NOMO-1 treated with dmso at 0.1 percent for 144 hours (cell line): ENCODE data around the gene SLC23A2.

ENCODE experiments used
- DNase-seq: peaks from one replicate; lab custom pipeline; 2025; ENCODE audit not compliant: unreplicated experiment; lab: John Stamatoyannopoulos, UW

The SLC23A2 gene

DNA sequence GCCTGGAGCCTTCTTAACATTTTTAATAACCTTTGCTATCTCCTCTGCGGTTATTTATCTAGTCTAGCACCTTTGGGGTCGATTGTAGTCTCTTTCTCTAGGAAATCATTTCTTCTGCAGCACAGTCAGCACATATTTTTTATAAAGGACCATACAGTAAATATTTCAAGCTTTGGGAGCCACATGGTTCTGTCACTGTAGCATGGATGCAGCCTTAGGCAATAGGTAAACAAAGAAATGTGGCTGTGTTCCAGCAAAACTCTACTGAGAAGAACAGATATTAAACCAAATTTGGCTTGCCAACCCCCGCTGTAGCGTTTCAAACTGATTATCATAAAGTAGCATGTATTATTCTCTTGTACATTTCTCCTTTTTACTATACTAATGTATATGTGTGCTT is 95.7 kb downstream of the SLC23A2 start:
- DNase-seq: no peak

GRCh38 chr20:4905195-4905594 is 96.1 kb downstream of the SLC23A2 start:
- no peak for DNase-seq

- DNase-seq: no peak
Measured at GRCh38 chr20:4904127-4904860, 97.0 kb downstream of the SLC23A2 start.

DNA sequence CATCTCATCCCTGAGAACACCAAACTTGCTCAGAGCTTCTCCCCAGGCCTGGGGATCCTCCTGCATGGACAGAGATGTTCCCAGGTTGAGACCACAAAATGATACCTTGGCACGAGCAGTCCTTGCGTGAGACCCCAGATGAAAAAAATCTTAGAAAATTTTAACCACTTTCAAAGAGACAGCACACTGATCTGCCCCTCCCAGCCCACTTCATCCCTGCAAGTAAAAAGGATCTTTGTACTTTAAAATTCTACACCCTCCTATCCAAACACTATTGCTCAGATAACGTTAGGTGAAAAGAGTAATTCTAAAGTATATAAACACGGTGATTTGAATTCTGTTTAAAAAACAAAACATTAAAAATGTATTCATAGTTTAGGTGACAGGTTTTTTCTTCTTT is 98.5 kb downstream of the SLC23A2 start:
- no peak for DNase-seq

DNA sequence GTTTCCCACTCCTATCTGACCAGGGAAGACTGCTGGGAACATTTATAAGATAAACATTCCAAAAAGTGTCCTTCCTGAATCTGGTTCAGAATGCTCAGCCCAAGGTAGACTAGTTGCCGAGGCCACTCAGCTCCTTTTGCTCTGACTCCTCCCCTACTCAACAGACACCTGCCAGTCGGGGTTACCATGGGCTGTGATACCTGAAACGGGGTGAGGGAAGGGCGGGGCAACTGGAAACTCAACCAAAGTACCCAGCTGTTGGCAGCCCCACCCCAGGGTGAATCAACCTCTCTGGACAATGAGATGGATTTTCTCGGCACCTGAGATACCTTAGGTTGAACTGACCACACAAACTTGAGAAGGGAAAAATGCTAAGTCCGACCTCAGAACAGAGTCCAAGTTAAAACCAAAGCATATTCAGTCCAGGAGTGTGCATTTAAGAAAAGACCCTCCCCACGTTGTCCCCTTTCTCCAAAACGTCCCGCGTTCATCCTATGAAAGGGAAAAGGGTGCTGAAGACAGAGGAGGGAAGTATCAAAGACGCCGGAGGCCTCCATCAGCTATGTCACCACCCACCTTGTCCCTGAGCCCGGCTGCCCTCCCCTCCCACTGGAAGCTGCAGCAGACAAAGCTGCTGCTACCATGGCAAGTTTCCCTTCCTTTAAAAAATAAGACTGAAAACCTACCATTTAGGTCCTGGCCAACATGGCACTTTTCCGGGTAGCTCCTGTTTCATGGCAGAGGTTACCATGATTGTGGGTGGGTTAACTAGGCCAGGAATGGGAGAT is 100.1 kb downstream of the SLC23A2 start:
- DNase-seq: no peak

GRCh38 chr20:4898282-4899244 is 102.7 kb downstream of the SLC23A2 start:
- no peak for DNase-seq

GRCh38 chr20:4897600-4897999 is 103.7 kb downstream of the SLC23A2 start:
- DNase-seq: no peak

GRCh38 chr20:4896971-4897497 is 104.3 kb downstream of the SLC23A2 start:
- DNase-seq: no peak

GRCh38 chr20:4896119-4896702 is 105.1 kb downstream of the SLC23A2 start:
- no peak for DNase-seq

- DNase-seq: no peak
Measured at GRCh38 chr20:4894981-4895381, 106.3 kb downstream of the SLC23A2 start.

DNA sequence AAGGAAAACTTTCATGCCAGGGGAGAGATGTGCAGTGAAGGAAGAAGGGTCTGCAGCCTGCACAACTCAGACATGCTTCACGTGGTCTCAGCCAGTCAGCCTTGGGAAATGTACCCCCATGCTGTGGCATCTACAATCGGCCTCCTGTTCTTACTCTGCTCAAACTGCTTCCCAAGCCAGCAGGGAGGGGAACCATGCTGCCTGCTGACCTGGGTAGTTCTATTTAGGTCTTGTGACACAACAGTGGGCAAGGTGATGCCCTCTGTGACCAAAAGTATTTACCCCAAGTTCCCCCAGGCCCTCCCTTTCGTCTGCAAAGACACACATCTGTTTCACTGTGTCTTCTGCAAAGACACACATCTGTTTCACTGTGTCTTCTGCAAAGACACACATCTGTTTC is 106.9 kb downstream of the SLC23A2 start:
- DNase-seq: no peak

DNA sequence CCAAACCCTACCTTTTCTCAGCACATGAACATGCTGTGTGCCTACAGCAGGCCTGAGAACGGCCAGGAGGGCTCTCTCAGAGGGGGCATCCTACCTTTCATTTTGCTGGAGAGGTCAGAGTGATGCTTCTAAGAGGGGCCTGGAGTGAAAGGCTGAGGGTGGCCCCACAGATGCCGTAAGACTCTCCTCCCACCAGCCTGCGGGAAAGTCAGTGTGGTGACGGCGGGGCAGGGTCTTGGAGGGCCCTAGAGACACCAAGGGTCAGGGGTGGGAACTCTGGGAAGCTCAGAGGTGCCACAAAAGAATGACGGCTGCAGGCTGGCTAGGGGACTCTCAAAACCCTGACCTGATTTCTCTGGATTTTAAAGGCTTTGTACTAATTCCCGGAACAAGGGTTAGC is 107.6 kb downstream of the SLC23A2 start:
- no peak for DNase-seq

- DNase-seq: no peak
Measured at GRCh38 chr20:4891997-4892396, 109.3 kb downstream of the SLC23A2 start.

DNA sequence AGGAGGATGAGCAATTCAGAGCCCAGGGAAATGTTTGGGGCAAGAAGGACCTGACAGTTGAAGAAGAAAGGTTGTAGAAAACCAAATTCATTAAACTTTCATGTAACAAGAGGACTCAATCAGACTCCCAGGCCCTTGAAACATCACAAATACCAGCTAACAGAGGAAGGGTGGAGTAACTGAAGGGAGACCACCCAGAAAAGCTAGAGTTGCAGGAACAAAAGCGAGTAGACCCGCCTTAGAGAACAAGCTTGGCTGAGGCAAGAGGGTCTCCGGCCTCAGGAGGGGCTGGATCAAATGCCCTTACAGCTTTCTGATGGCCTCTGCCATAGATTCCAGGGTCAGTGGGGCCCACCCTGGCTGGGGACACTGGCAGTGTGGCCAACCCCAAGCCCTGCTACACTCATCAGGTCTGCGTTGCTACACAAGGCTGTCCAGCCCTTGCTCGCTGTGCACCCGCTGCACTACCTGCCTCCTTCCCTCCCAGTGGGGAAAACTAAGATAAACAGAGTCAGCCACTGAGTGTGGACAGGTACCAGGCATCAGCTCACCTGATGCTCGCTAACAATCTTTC is 110.0 kb downstream of the SLC23A2 start:
- no peak for DNase-seq

GRCh38 chr20:4889446-4889845 is 111.9 kb downstream of the SLC23A2 start:
- DNase-seq: no peak

GRCh38 chr20:4887586-4887985 is 113.7 kb downstream of the SLC23A2 start:
- no peak for DNase-seq

- DNase-seq: peak; percentile 0
Measured at GRCh38 chr20:4886771-4887527, 114.4 kb downstream of the SLC23A2 start.

GRCh38 chr20:4885877-4886276 is 115.4 kb downstream of the SLC23A2 start:
- DNase-seq: peak; percentile 1

DNA sequence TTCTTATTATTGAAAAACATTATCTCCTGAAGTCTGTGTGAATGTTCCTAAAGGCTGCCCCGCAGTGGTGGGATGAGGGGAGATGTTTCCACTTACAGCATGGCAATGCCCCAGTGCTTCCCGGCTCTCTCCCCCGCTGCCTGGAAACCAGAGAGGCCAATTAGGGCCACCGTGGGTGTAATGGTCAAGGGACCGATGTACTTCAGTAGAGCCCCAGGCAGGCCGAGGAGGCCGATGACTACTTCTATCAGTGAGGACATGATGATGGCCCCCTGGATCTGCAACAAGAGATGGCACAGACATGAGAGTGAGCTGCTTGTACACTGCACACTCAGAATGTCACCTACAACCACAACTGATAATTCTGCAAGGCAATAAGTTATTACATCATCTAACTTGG is 117.8 kb downstream of the SLC23A2 start:
- no peak for DNase-seq

GRCh38 chr20:4883051-4883450 is 118.3 kb downstream of the SLC23A2 start:
- no peak for DNase-seq
